Superior temporal gyrus (tissue), 1 donor: ENCODE measurements around the gene VWCE.
A peak's percentile ranks its signal among the peaks of the same experiment; 100 is the strongest.

ENCODE experiments used
- DNase-seq: peaks from one replicate; pipeline ENCODE4 v3.0.0-alpha.2; 2016; ENCODE audit errors: extremely low spot score

VWCE gene, protein sequence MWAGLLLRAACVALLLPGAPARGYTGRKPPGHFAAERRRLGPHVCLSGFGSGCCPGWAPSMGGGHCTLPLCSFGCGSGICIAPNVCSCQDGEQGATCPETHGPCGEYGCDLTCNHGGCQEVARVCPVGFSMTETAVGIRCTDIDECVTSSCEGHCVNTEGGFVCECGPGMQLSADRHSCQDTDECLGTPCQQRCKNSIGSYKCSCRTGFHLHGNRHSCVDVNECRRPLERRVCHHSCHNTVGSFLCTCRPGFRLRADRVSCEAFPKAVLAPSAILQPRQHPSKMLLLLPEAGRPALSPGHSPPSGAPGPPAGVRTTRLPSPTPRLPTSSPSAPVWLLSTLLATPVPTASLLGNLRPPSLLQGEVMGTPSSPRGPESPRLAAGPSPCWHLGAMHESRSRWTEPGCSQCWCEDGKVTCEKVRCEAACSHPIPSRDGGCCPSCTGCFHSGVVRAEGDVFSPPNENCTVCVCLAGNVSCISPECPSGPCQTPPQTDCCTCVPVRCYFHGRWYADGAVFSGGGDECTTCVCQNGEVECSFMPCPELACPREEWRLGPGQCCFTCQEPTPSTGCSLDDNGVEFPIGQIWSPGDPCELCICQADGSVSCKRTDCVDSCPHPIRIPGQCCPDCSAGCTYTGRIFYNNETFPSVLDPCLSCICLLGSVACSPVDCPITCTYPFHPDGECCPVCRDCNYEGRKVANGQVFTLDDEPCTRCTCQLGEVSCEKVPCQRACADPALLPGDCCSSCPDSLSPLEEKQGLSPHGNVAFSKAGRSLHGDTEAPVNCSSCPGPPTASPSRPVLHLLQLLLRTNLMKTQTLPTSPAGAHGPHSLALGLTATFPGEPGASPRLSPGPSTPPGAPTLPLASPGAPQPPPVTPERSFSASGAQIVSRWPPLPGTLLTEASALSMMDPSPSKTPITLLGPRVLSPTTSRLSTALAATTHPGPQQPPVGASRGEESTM

DNA sequence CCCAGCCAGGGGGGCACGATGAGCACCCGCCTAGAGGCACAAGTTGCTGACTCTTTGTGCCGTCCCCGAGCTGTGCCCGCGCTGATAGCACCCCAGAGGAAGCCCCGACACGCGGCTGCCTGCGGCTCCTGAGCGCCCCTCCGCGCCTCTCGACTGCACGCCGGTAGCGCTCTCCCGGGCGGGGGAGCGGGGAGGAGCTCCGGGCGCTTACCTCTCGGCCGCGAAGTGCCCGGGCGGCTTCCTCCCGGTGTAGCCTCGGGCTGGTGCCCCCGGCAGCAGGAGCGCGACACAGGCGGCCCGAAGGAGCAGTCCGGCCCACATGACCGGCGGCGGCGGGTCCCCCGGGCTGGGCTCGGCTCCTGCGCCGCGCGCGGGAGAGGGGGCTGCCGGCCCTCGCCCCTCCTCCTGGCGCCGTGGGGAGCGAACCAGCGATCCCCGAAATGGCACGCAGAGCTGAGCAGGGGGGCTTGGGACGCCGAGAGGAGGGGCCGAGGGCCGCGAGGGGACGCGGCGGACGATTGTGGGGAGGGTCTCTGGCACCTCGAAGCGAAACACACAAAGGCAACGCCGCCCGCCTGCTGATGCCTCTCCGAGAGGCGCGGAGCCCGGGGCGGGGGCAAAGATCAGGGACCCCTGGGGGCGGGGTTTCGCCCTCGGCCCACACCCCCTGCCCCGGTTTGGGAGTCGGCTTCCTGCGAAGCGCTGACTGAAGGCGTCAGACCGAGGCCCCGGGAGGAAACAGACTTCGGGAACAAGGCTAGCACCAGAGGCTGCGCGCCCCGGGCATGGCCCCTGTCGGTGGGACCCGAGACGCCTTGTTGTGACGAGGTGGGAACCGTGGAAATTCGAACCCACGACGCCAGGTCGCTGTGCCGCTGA is at the start of gene VWCE:
Gene VWCE (minus strand): TSS at position 600 of the 879 bp plus-strand sequence. CDS start 279 bp downstream, at position 321.
- DNase-seq = peak; percentile 41

DNA sequence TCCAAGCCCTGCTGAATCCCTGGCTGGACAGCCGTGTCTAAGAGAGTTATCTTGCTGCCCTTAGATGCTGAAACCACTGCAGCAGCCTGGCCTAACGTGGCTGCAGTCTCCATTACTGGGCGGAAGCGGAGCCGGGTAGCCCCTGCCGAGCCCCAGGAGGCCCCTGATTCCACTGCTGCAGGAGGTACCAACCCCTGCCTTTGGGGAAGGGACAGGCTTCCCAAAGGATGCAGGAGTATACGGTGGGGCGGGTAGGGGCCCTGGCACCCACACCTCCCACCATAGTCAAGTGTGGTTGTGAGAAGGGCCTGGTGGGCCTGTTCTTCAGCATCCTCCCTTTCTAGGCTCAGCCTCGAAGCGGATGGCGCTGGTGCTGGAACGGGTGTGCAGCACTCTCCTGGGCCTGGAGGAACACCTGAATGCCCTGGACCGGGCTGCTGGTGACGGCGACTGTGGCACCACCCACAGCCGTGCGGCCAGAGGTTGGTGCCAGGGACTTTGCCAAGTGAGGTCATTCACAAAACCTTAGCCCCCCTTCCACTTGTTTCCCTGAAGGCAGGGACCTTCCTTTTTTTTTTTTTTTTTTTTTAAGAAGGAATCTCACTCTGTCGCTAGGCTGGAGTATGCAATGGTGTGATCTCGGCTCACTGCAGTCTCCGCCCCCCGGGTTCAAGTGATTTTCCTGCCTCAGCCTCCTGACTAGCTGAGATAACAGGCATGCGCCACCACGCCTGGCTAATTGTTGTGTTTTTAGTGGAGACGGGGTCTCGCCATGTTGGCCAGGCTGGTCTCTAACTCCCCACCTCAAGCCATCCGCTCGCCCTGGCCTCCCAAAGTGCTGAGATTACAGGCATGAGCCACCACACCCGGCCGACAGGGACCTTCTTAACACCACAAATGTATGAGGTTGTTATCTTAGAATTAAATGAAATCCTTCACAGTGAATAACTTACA is 49.0 kb upstream of the VWCE start:
- no peak for DNase-seq

DNA sequence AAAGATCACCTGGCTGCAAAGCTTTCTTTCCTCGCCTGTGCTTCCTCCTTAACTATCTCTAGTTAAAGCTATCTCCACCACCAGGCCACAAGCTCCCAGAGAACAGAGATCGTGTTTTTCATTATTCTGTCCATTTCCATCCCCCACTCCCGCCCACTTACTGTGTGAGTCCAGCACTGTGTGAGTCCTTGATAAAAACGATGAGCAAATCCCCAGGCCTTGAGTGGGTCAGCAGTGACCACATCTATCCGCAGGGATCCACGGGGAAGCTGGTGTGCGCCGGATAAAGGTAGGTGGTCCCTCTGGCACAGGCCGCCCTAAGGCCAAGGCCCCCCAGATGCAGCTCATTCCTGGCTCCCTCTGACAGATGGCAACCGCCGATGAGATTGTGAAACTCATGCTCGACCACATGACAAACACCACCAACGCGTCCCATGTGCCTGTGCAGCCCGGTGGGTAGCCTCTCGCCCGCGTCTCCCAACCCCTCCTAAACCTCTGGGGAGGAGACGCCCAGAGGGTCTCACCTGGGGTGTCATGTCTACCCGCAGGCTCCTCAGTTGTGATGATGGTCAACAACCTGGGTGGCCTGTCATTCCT is 47.2 kb upstream of the VWCE start:
- no peak for DNase-seq

DNA sequence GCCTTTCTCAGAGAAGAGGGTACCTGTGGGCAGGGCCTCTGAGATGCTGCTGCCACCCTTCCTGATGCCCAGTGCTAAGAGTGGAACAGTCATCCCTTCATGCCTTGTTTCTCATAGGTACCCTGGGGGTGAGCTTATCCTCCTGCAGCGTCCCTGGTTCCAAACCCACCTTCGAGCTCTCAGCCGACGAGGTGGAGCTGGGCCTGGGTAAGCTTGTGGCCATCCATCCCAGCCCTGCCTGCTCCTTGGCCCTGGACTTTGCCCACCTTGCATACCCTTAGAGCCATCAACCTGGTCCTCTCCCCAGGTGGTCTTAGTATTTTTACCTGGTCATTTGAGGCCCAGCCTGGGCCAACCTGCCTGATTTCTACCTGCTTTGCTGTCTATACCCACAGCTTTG is 46.6 kb upstream of the VWCE start:
- no peak for DNase-seq

DNA sequence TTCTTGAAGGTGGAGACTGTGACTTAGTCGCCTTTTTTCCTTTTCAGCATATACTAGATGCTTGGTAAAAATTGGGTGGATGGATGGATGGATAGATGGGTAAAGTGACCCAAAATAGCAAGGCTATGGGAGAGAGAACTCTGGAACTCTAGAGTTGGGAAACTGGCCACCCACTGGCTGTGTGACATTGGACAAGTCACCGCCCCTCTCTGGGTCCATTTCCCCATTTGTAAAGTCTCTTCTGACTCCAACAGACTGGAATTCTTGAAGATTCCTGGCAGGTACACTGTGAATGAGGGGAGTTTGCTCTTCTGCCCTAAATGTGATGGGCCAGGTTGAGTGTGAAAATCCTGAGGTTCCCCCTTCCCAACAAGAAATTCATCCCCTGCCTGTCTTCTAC is 45.9 kb upstream of the VWCE start:
- no peak for DNase-seq

DNA sequence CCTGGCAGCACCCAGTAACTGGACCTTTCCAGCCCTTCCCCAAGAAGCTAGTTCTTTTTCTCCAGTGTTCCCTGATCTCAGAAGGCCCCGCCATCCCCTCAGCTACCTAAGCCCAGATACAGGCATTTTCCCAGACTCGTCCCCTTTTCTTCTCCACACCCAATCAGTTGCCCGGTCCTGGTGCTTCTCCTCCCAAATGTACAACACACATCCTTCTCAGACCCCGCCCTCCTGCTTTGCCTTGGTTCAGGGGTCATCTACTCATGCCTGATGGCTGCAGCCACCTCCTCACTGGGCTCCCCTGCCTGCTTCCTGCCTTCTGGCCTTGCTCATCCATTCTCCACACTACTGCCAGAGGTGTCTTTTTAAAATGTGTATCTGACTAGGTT is 44.4 kb upstream of the VWCE start:
- DNase-seq = no peak

DNA sequence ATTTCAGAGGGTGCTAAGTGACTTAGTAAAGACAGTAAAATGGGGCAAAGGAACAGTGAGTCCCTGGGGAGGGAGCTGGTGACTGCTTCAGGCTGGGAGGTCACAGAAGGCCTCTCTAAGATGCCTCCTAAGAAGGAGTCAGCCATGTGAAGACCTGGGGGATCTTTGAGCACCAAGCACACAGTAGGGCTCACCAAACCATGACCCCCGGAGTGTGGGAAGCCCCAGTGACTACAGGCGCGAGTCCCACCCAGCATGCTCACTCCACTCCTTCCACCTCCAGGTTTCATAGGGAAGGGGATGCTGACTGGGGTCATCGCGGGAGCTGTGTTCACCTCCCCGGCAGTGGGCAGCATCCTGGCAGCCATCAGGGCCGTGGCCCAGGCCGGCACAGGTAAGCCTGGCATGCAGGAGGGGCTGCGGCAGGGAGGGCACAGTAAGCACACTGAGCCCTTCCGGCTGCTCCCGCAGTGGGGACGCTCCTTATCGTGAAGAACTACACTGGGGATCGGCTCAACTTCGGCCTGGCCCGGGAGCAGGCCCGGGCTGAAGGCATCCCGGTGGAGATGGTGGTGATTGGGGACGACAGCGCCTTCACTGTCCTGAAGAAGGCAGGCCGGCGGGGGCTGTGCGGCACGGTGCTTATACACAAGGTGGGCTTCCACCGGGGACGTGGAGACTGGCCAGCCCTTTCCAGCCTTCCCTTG is 43.8 kb upstream of the VWCE start:
- DNase-seq = no peak

DNA sequence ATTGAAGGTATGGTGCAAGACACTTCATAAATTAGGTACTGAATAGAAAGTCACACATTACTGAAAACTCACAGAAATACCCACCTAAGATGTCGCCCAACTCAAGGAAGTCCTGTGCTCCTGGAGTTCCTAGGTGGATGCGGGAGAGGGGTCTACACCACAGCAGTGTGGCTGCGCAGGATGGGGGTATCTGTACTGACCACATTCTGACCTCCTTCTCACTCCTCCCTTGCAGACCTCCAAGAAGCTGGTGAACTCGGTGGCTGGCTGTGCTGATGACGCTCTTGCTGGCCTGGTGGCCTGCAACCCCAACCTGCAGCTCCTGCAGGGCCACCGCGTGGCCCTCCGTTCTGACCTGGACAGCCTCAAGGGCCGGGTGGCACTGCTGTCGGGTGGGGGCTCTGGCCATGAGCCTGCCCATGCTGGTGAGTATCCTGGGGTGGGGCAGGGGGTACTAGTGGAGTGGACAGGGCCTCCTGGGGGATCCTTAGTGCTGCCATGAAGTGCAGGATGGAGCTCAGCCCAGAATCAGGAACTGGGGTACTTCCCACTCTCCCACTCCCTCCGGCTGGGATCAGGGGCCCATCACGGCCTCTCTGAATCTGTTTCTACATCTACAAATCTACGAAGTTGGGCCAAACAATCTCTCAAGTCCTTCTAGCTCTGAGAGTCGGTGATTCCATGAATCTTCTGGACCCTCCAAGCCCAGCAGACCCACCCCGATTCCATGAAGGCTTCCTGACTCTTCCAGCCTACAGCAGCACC is 42.8 kb upstream of the VWCE start:
- no peak for DNase-seq

DNA sequence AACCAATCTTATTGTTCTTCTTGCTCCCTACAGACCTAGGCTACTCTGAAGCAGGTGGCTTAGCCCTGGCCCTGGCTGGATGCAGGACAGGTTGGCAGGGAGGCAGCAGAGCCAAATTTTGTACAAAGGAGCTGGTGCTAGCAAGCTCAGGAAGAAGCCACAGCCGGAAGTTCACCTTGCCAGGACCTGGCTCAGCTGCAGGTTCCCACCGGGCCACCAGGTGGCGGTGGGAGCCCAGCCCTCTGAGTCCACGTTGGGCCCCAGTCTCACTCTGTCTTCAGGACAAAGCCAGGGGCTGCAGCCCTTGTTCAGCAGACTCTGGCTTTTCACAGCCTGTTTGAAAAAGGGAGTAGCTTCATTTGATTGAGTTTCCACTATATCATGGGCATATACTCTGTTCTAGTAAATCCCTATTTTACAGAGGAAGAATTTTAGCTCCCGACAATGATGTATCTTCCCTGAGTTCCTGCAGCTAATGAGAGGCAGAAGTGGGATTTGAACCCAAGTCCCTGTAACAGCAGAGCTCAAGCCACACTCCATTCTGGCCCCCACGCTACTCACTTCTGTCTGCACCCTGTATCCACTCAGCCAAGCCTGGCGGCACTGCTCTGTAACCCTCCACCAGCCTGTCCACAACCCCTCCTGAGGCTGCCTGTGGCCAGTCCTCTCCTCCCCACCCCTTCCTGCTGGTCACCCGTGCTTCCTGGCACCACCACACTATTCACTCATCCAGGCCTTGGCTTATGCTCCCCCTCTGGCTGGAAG is 41.2 kb upstream of the VWCE start:
- DNase-seq = peak; percentile 73

DNA sequence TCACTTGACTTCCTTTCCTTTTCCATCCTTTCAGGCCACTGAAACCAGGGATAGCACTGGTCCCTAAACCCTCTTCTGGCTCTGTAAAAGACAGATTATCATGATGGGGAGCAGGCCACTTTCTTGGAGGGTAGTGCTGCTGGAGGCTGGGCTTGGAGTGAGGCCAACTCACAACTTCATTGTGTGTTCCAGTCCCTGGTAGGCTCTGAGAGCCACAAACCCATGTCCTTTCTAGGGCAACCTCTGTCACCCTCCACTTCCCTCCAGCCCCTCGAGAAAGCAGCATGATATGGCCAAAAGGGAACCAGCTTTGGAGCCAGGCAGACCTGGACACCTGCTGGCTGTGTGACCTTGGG is 40.2 kb upstream of the VWCE start:
- DNase-seq = no peak

DNA sequence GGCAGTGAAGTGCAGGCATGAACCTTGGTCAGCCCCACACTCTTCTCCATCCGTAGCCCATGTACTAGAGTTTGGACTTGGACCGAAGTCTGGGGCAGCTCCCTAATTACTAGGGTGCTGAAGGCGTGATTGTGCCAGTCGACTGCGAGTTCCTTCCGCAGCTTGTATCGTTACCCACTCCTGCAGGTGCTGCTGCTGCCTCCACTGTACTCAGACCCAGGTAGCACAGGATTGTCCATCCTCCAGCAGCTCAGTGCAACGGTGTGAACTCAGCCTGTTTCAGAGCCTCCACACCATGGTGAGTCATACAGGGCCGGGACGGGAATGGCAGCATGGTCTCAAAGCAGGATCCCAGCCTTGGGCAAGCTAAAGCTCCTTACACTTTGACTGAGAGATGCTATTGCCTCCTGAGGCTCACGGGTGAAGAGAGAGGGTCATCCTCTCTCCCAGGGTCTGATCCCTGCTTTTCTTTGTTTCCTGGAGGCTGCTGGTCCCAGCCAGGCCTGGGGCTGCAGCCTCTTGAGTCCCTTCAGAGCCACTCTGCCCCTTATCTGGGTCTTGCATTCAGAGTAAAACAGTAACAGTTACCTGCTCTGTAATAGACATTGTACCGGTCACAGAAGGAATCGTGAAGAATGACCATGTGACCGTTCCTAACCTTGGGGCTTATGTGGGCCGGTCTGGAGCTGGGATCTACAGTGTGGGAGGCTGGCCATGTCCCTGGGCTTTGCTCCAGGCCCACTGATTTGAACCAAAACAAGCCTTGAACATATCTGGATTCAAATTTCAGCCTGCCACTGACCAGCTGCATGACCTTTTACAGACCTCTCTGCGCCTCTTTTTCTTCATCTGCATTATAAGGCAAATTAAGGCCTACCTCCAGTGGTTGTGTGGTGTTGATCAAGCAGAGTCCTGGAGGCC is 39.6 kb upstream of the VWCE start:
- no peak for DNase-seq

DNA sequence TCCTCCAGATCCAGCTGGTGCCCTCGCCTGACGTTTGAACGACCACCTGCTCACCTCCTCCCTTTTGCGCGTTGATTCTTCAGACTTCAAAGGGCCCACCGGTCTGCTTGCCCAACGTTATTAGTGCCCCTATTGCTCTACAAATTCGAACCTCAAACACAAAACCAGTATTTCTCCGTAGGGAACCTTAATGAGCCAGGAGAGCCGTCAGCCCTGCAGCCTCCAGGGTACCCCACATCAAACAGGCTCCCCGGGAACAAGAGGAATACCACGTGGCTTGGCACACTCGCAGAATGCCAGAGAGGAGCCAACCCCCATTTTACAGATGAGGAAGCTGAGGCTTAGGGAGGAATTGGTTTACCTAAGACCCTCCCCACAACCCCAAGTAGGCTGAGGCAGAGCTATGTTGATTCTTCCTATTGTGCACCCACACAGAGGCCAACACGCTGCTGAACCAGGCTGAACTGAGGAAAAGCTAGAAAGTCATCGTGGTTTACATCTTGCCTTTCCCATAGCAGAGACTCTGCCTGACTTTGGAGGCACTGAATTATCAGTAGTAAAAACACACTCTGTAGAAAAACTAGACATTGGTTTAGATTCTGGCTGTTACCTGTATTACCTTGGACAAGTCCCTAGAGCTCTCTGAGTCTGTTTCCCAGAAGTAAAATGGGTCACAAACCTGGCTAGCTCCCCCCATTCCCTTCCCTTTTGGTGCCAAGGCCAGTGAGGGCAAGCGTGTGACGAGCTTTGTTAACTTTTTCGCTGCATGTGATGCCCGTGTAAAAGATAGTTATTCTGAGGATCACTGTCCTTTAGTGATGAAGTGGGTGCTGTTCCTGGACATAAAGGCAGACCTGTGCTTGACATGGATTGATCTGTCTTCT is 38.7 kb upstream of the VWCE start:
- DNase-seq = no peak

DNA sequence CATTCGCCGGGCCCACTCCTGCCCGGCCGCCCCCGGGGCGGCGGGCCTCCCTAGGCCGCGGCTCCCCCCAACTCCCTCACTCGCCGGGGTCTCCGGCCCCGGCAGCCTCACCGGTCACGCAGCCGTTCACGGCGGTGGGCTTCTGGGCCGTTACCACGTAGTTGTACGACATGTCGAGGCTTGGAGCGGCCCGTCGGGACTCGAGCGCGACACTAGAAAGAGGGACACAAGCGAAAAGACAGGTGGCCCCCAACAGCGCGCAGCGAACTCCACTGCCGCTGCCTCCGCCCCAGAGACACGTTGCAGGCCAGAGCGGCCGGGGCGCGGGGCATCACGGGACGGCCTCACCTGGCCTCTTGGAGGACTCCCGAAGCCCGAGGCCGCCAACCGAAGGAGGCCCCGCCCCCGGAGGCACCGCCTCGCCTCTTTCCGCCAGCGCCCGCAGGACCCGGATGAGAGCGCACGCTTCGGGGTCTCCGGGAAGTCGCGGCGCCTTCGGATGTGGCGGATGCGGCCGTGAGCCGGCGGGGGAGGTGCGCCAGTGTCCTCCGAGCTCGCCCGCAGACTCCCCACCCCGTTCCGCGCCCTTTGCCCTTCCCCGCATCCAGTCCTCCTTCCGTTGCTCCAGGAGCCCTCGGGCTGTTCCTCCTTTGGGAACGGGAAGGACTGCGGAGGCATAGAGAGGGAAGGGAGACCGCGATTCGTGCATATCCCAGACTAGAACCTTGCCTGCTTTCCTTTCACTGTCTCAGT is 37.9 kb upstream of the VWCE start, which contains the start of the genes DDB1 and TKFC:
Gene DDB1 (minus strand): TSS at position 309 of the 753 bp plus-strand sequence. CDS start 137 bp downstream, at position 172.
Gene TKFC (plus strand): TSS at position 432 of the 753 bp plus-strand sequence. CDS start 1,501 bp downstream, outside the sequence.
- peak; percentile 91 for DNase-seq

DNA sequence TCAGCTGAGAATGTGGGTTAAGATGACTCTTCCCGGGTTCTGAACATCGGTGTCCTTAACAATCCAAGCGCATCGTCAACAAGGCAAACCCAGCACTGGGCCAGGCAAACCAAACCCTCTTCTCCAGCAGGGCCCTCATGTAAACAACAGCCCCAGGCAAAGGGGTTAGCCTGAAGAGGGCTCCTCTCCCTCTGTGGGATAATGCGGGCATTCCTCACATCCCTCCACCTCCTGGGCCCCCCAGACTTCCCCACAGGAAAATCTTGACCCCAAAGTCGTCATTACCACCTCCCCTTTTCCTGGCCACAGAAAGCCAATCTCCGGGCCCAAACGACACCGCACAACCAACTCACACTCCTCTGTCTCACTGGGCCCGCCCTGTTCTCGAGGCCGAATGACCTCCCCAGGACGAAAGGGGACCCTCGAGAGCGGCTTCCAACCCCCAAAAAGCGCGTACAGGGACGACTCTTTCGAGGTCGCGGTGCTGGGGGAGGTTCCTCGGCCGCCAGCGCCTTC is 37.2 kb upstream of the VWCE start:
- DNase-seq = no peak

DNA sequence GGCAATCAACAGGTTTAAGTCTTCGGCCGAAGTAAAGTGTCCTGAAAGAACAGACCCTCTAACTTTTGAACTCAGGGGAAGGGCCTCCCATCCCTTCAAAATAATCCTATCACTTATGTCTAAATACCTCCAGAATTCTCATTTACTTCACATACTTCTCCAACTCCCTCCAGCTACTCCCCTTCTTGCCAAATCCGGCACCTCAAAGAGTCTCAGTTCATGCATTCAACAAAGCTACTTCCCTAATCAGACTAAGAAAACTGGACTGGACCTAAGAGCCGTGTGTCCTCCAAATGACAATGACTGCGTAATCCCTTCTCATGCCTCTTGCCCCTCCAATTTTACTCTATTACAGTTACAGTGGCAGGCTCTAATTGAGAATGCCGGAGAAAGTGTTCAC is 36.5 kb upstream of the VWCE start:
- DNase-seq = no peak
